Peyer's patch (tissue), 4 donors: ENCODE data around the gene CHRDL2.

Experiments used
- CTCF ChIP-seq, 6 experiments: fragments of 450-650 bp in 4 of 6; fragments of 200-600 bp in 2 of 6; sonication (generic) in 1 of 6; IDR thresholded peaks; one replicate each; pipeline ENCODE4 v1.5.1; 2017 to 2019; ENCODE audit warnings: antibody characterized with exemption in 6 of 6, mild to moderate bottlenecking in 3 of 6, moderate library complexity in 1 of 6
- POLR2A ChIP-seq, 2 donors: fragments of 450-650 bp; IDR thresholded peaks; one replicate each; pipeline ENCODE4 v1.5.1; 2017; ENCODE audit warnings: antibody characterized with exemption in 2 of 2, mild to moderate bottlenecking in 2 of 2, moderate library complexity in 2 of 2

DNA sequence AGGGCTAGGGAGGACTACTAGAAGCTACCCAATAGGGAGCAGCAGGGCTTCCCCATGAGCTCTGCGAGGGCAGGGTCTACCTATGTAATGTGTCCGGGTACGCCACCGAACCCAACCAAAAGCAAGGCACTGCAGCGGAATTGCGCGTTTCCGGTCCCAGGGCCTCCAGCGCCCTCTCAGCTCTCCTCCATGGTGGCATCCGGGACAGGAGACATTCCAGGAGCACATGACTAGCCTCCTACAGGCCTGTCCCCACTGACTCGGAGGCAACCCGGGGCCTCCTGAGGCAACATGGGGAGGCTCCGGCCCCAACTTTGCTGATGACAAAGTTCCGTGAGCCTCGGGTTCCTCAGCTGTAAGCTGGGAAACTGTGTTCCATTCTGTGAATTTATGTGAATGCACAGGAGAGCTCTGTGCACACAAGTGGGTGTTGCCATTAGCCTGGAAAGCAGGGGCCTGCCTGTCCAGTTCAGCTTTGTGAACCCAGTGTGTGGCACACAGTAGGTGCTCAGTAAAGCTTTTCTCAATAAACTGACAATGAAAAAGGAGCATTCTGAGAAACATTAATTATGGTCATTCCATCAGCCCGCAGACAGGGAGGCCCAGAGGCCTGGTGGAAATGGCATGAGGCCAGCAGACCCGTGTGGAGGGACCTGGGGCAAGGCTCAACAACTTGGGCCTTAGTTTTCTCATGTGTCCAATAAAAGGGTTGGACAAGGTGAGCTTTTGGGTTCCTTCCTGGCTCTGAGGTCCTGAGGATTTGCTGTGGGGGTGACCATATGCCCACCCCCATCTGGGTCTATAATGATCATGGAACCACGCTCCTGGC, 50.3 kb downstream of the CHRDL2 start:
- TF ChIP-seq CTCF (IDR thresholded peaks at IDR 0.05) (no peak), POLR2A (IDR thresholded peaks at IDR 0.05) (no peak)
